IMR-90 (cell line): ENCODE measurements around the gene ADARB2.

Experiments
- CTCF ChIP-seq: conservative IDR thresholded peaks from 2 replicates; pipeline ENCODE4 v1.5.1; 2012; ENCODE audit warnings: mild to moderate bottlenecking, low read depth, low read length, improper control_type of control experiment
- ELK1 ChIP-seq: fragments of 150-350 bp; IDR thresholded peaks from 2 replicates; pipeline ENCODE4 v1.6.1; 2016; ENCODE audit warnings: low read depth, mild to moderate bottlenecking, low read length, moderate library complexity, borderline replicate concordance
- POLR2A ChIP-seq: IDR thresholded peaks from 2 replicates; pipeline ENCODE4 v1.6.1; 2012; ENCODE audit warnings: mild to moderate bottlenecking, low read depth, low read length
- SMC3 ChIP-seq: fragments of 150-350 bp; IDR thresholded peaks from 2 replicates; pipeline ENCODE4 v1.6.1; 2016; ENCODE audit warnings: low read depth, mild to moderate bottlenecking, antibody characterized with exemption, low read length, moderate library complexity
- USF2 ChIP-seq: fragments of 150-350 bp; IDR thresholded peaks from 2 replicates; pipeline ENCODE4 v1.6.1; 2017; ENCODE audit warnings: mild to moderate bottlenecking, antibody characterized with exemption, low read length, low read depth

- TF ChIP-seq CTCF (no peak), POLR2A (no peak), SMC3 (no peak), ELK1 (no peak), USF2 (no peak)
Measured at GRCh38 chr10:1492641-1493040, 244.7 kb downstream of the ADARB2 start.
